ENCODE data around the gene IL15.

GRCh38 chr4:141614878-141615586 is 21.4 kb upstream of the IL15 start:
- TF ChIP-seq CTCF (IDR thresholded peaks at IDR 0.05; ENCODE audit: insufficient read depth, low read length, poor library complexity, severe bottlenecking) (no peak), EZH2phosphoT487 (conservative IDR thresholded peaks at IDR 0.05; ENCODE audit: low read length) (no peak)
